GM11168 (cell line): Measurements from ENCODE around the gene UBL4A.

Source experiments
- in situ Hi-C: fragments of 300-500 bp; cut with MboI; formaldehyde crosslinking; loops from one replicate; pipeline ENCODE4 v1.12.0; 2022; ENCODE audit warnings: low sequenced_read_pairs; ENCODE audit not compliant: unreplicated experiment

UBL4A gene

GRCh38 chrX:154485150-154486051, 1.0 kb downstream of the UBL4A start:
- in situ Hi-C loops, result no loop called here

- in situ Hi-C loops, result no loop called here
Observed at GRCh38 chrX:154484255-154485149, 1.9 kb downstream of the UBL4A start.

GRCh38 chrX:154483325-154483724, 3.1 kb downstream of the UBL4A start:
- in situ Hi-C loops, result no loop called here

- in situ Hi-C loops, result no loop called here
Observed at GRCh38 chrX:154482786-154483185, 3.6 kb downstream of the UBL4A start.

- in situ Hi-C loops, result no loop called here
Observed at GRCh38 chrX:154481911-154482601, 4.4 kb downstream of the UBL4A start.

- in situ Hi-C loops, result no loop called here
Observed at GRCh38 chrX:154481195-154481594, 5.2 kb downstream of the UBL4A start.

- in situ Hi-C loops, result no loop called here
Observed at GRCh38 chrX:154478728-154479622, 7.4 kb downstream of the UBL4A start, which contains the start of gene LAGE3. Gene LAGE3, minus strand, starts transcription at chrX:154479281. Its CDS starts 366 bp downstream, at chrX:154478915.

- in situ Hi-C loops, result no loop called here
Observed at GRCh38 chrX:154477891-154478477, 8.4 kb downstream of the UBL4A start.

- in situ Hi-C loops, result no loop called here
Observed at GRCh38 chrX:154476821-154477220, 9.6 kb downstream of the UBL4A start.

- in situ Hi-C loops, result no loop called here
Observed at GRCh38 chrX:154473683-154474082, 12.7 kb downstream of the UBL4A start.

- in situ Hi-C loops, result no loop called here
Observed at GRCh38 chrX:154472685-154473632, 13.5 kb downstream of the UBL4A start.

- in situ Hi-C loops, result no loop called here
Observed at GRCh38 chrX:154471839-154472684, 14.4 kb downstream of the UBL4A start.

GRCh38 chrX:154470914-154471568, 15.4 kb downstream of the UBL4A start:
- in situ Hi-C loops, result no loop called here

- in situ Hi-C loops, result no loop called here
Observed at GRCh38 chrX:154470434-154470833, 16.0 kb downstream of the UBL4A start.

GRCh38 chrX:154469880-154470279, 16.5 kb downstream of the UBL4A start:
- in situ Hi-C loops, result no loop called here

GRCh38 chrX:154469114-154469513, 17.3 kb downstream of the UBL4A start:
- in situ Hi-C loops, result no loop called here

- in situ Hi-C loops, result no loop called here
Observed at GRCh38 chrX:154468217-154468616, 18.2 kb downstream of the UBL4A start.
